D721Med (cell line): ENCODE data around the gene CD99L2.

Source experiments
- DNase-seq: peaks from one replicate; pipeline ENCODE4 v3.0.0; 2011; ENCODE audit warnings: low spot score; ENCODE audit not compliant: insufficient read length
- FAIRE-seq: peaks from 2 replicates; lab custom pipeline; 2011; peaks lifted over from hg19 to GRCh38; lab: Jason Lieb, UNC
- CTCF ChIP-seq: IDR thresholded peaks from 2 replicates; pipeline ENCODE4 v1.5.1; 2012; ENCODE audit warnings: mild to moderate bottlenecking, control low read depth; ENCODE audit not compliant: insufficient read depth; ENCODE audit errors: missing control alignments

Gene CD99L2

GRCh38 chrX:150765782-150766350 lies 132.6 kb downstream of the CD99L2 start:
- TF ChIP-seq CTCF = no peak

GRCh38 chrX:150765237-150765636 lies 133.2 kb downstream of the CD99L2 start:
- FAIRE-seq (no peak), DNase-seq (no peak)
- no peak for TF ChIP-seq CTCF

More at GRCh38 chrX:150765782-150766350, 132.6 kb downstream of the CD99L2 start:
- no peak for DNase-seq
- FAIRE-seq = no peak

- DNase-seq = no peak
- FAIRE-seq = no peak
- TF ChIP-seq CTCF = no peak
Observed at GRCh38 chrX:150763810-150764209, 134.7 kb downstream of the CD99L2 start.

GRCh38 chrX:150763303-150763797 lies 135.1 kb downstream of the CD99L2 start:
- no peak for DNase-seq
- no peak for TF ChIP-seq CTCF
- no peak for FAIRE-seq

GRCh38 chrX:150762258-150763165 lies 136.0 kb downstream of the CD99L2 start:
- TF ChIP-seq CTCF = no peak
- DNase-seq (no peak), FAIRE-seq (no peak)

GRCh38 chrX:150761819-150762216 lies 136.7 kb downstream of the CD99L2 start:
- no peak for FAIRE-seq
- no peak for DNase-seq
- no peak for TF ChIP-seq CTCF
